Sigmoid colon (tissue), 7 donors: ENCODE results near the gene COLEC11. TPM values are rescaled to one million over a fixed set of nuclear protein-coding genes. Genes with fewer than 3 reads are reported as not detected.
A peak's percentile ranks its signal among the peaks of the same experiment; 100 is the strongest.

Experiments
- DNase-seq: peaks from one replicate; pipeline ENCODE4 v3.0.0-alpha.2; 2019
- H3K27ac ChIP-seq, 4 donors: fragments of 200-600 bp; sonication (generic); one replicate each; pipeline ENCODE4 v1.5.1; 2016 to 2019; ENCODE audit warnings: mild to moderate bottlenecking in 1 of 4
- H3K27me3 ChIP-seq, 3 donors: fragments of 200-600 bp; sonication (generic); one replicate each; pipeline ENCODE4 v1.5.1; 2019; ENCODE audit warnings: mild to moderate bottlenecking in 1 of 3
- H3K36me3 ChIP-seq, 4 donors: fragments of 200-600 bp; sonication (generic); one replicate each; pipeline ENCODE4 v1.5.1; 2016 to 2019
- H3K4me1 ChIP-seq, 4 donors: fragments of 200-600 bp; sonication (generic); one replicate each; pipeline ENCODE4 v1.5.1; 2017 to 2019
- H3K4me3 ChIP-seq, 4 donors: fragments of 200-600 bp; sonication (generic); one replicate each; pipeline ENCODE4 v1.5.1; 2017 to 2019; ENCODE audit warnings: mild to moderate bottlenecking in 2 of 4, moderate library complexity in 1 of 4
- H3K9me3 ChIP-seq, 4 donors: fragments of 200-600 bp in 3 of 4; sonication (generic) in 3 of 4; one replicate each; pipeline versions ENCODE4 v1.5.1 to v1.6.1; 2013 to 2019
- EP300 ChIP-seq, 4 donors: sonication (generic); formaldehyde crosslinking; IDR thresholded peaks; one replicate each; pipeline ENCODE4 v1.6.1; 2017; ENCODE audit warnings: antibody characterized with exemption in 4 of 4
- POLR2A ChIP-seq, 2 donors: fragments of 450-650 bp; IDR thresholded peaks; one replicate each; pipeline ENCODE4 v1.6.1; 2016; ENCODE audit warnings: antibody characterized with exemption in 2 of 2, mild to moderate bottlenecking in 2 of 2, moderate library complexity in 2 of 2
- POLR2AphosphoS5 ChIP-seq, 4 donors: sonication (generic); formaldehyde crosslinking; IDR thresholded peaks; one replicate each; pipeline ENCODE4 v1.6.1; 2017; ENCODE audit warnings: antibody characterized with exemption in 4 of 4
- WGBS, 2 donors: extraction: QIAGEN DNeasy Blood & Tissue Kit; methylation state at CpG; one replicate each; pipeline ENCODE4 v1.1.7; 2013; 5-methylcytosine and 5-hydroxymethylcytosine counted together
- intact Hi-C: fragments of 100-400 bp; cut with DNase I; formaldehyde crosslinking; loops from one replicate; pipeline ENCODE4 v1.15.1; 2023
- polyA plus RNA-seq, 3 donors: library from polyadenylated mRNA; stranded (reverse); fragments of 200-250 nt; gene quantifications; one replicate each; pipeline ENCODE4 v1.2.3, GENCODE V29; 2013
- total RNA-seq, 4 donors: library from RNA; depleted of rRNA; stranded (reverse); fragments of >200 nt; gene quantifications; one replicate each; pipeline ENCODE4 v1.1.0, GENCODE V29; 2016
- TF ChIP-seq, protein P1 (sequence below), 4 experiments: fragments of 450-650 bp in 3 of 4; fragments of 200-600 bp in 1 of 4; IDR thresholded peaks; one replicate each; pipeline ENCODE4 v1.5.1; 2016 to 2019; ENCODE audit warnings: antibody characterized with exemption in 4 of 4, mild to moderate bottlenecking in 3 of 4, moderate library complexity in 2 of 4
- donor health status: healthy with polysubstance abuse.
- donor health status: Bipolar disorder and iron deficiency.
- donor health status: healthy.

The COLEC11 gene
- total and polyA plus RNA-seq, 7 donors: 0.92 to 8.2 (median 2.9) TPM

DNA sequence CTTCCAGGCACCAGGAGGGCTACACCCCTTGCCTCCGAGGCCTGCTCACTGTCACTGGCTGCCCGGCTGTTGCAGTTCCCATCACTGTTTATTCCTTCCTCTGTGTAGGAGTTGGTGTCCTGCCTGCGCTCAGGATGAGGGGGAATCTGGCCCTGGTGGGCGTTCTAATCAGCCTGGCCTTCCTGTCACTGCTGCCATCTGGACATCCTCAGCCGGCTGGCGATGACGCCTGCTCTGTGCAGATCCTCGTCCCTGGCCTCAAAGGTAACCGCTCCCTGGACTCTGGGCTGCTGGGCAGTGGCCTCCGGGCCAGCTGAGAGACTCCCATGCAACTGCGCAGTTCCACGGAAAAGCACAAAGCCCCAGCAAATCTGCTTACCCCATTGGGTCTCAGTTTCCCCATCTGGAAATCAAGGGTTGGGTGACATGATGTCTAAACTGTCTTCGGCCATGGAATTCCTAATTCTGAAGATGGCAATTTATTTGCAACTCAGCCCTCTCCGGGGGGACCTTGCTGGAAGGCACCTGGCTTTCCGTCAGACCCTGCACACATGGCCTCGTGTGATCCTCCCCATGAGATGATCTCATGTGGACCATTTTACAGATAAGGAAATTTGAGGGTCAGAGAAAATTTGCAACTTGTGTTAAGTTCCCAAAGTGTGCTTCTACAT, 9.4 kb downstream of the COLEC11 start:
- H3K27me3 ChIP-seq: no peaks in the 10 kb centered on the region
- 89 to 90% methylated on average over 16 of the region's 16 CpGs for WGBS, 2 donors
- H3K27ac ChIP-seq: peak overlapping the region in 2 of 4 donors; percentile 34 to 64
- intact Hi-C loops: no loop called here
- H3K4me1 ChIP-seq: peaks cover 0 to 16% (median 0%) of the 10 kb centered on the region in 4 donors
- H3K4me3 ChIP-seq: no peak overlapping the region
- DNase-seq: peak; percentile 54
- no peaks in the 10 kb centered on the region for H3K36me3 ChIP-seq
- H3K9me3 ChIP-seq: no peaks in the 10 kb centered on the region
- TF ChIP-seq, protein P1, sequence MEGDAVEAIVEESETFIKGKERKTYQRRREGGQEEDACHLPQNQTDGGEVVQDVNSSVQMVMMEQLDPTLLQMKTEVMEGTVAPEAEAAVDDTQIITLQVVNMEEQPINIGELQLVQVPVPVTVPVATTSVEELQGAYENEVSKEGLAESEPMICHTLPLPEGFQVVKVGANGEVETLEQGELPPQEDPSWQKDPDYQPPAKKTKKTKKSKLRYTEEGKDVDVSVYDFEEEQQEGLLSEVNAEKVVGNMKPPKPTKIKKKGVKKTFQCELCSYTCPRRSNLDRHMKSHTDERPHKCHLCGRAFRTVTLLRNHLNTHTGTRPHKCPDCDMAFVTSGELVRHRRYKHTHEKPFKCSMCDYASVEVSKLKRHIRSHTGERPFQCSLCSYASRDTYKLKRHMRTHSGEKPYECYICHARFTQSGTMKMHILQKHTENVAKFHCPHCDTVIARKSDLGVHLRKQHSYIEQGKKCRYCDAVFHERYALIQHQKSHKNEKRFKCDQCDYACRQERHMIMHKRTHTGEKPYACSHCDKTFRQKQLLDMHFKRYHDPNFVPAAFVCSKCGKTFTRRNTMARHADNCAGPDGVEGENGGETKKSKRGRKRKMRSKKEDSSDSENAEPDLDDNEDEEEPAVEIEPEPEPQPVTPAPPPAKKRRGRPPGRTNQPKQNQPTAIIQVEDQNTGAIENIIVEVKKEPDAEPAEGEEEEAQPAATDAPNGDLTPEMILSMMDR (IDR thresholded peaks at IDR 0.05): no peak
- TF ChIP-seq POLR2A (IDR thresholded peaks at IDR 0.05) (no peak), POLR2AphosphoS5 (IDR thresholded peaks at IDR 0.05) (no peak), EP300 (IDR thresholded peaks at IDR 0.05) (no peak)

- no peaks in the 10 kb centered on the region for H3K36me3 ChIP-seq
- peak overlapping the region in 1 of 4 donors; percentile 10 for H3K4me3 ChIP-seq
- H3K27ac ChIP-seq: peak overlapping the region in 3 of 4 donors; percentile 18 to 79 (median 56)
- H3K27me3 ChIP-seq: no peaks in the 10 kb centered on the region
- peaks cover 0 to 16% (median 0%) of the 10 kb centered on the region in 4 donors for H3K4me1 ChIP-seq
- 38 to 45% methylated on average over 44 of the region's 44 CpGs for WGBS, 2 donors
- TF ChIP-seq, protein P1 (IDR thresholded peaks at IDR 0.05): no peak
- no peak for TF ChIP-seq POLR2AphosphoS5 (IDR thresholded peaks at IDR 0.05)
- no peak for TF ChIP-seq POLR2A (IDR thresholded peaks at IDR 0.05)
- no peak for TF ChIP-seq EP300 (IDR thresholded peaks at IDR 0.05)
- H3K9me3 ChIP-seq: no peaks in the 10 kb centered on the region
- peak; percentile 62 for DNase-seq
- intact Hi-C loops: no loop called here
These were observed 10.4 kb downstream of the COLEC11 start for GRCh38 chr2:3604991-3605961.

- 88 to 92% methylated on average over 11 of the region's 11 CpGs for WGBS, 2 donors
These were observed 11.1 kb downstream of the COLEC11 start for GRCh38 chr2:3606028-3606369.

DNA sequence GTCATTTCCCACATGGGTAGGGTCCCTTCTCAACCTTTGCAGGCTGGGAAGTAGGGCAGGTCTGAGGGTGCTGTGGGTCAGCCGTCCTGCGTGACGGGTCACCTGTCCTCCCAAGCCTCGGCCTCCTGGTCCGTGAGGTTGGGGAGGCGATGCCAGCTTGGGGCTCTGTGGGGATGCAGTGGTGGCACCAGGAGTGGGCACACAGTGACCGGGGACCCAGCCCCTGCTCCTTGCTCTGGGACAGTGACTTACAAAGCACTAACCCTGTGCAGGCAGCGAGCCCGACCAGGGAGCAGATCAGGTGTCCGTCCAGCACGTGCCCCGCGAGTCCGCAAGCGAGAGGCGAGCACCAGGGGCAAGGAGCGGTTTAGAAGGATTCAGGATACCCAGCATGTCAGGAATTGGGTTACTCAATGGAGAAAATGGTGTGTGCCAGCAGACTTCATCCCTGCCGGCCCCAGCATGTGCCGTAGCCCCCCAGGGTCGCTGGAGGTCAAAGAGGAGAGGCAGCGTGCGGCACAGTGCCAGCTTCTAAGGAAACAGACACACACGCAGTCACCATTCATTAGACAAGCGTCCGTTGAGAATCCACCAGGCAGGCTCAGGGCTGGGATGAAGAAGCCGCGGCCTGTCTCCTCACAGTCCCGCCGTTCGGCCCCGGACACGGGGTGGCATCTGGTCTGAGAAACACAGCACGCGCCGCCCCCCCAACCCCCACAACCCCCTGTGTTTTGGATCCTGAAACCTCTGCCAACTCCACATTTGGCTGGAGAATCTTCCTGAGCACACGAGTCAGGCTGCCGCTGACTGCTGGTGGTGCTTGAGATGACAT, 11.7 kb downstream of the COLEC11 start:
- Histone ChIP-seq H3K4me1 (peaks cover 0 to 16% (median 0%) of the 10 kb centered on the region in 4 donors), H3K4me3 (no peak overlapping the region), H3K36me3 (no peaks in the 10 kb centered on the region), H3K9me3 (no peaks in the 10 kb centered on the region), H3K27me3 (no peaks in the 10 kb centered on the region), H3K27ac (peak overlapping the region in 2 of 4 donors; percentile 56 to 79)
- intact Hi-C loops: no loop called here
- peak; percentile 59 for DNase-seq
- 89 to 90% methylated on average over 37 of the region's 37 CpGs for WGBS, 2 donors
- TF ChIP-seq POLR2AphosphoS5 (IDR thresholded peaks at IDR 0.05): no peak
- no peak for TF ChIP-seq EP300 (IDR thresholded peaks at IDR 0.05)
- TF ChIP-seq, protein P1 (IDR thresholded peaks at IDR 0.05): no peak
- TF ChIP-seq POLR2A (IDR thresholded peaks at IDR 0.05): no peak

More at GRCh38 chr2:3606028-3606369, 11.1 kb downstream of the COLEC11 start:
- Histone ChIP-seq H3K4me3 (no peak overlapping the region), H3K27me3 (no peaks in the 10 kb centered on the region), H3K4me1 (peaks cover 0 to 16% (median 0%) of the 10 kb centered on the region in 4 donors), H3K27ac (peak overlapping the region in 3 of 4 donors; percentile 18 to 79 (median 56)), H3K9me3 (no peaks in the 10 kb centered on the region), H3K36me3 (no peaks in the 10 kb centered on the region)
- intact Hi-C loops: no loop called here
- DNase-seq: peak; percentile 52
- TF ChIP-seq POLR2AphosphoS5 (IDR thresholded peaks at IDR 0.05) (no peak), EP300 (IDR thresholded peaks at IDR 0.05) (no peak), POLR2A (IDR thresholded peaks at IDR 0.05) (no peak)
- TF ChIP-seq, protein P1 (IDR thresholded peaks at IDR 0.05): no peak
